ENCODE data around the gene WNT8A.
A peak's percentile ranks its signal among the peaks of the same experiment; 100 is the strongest.

The WNT8A gene

DNA sequence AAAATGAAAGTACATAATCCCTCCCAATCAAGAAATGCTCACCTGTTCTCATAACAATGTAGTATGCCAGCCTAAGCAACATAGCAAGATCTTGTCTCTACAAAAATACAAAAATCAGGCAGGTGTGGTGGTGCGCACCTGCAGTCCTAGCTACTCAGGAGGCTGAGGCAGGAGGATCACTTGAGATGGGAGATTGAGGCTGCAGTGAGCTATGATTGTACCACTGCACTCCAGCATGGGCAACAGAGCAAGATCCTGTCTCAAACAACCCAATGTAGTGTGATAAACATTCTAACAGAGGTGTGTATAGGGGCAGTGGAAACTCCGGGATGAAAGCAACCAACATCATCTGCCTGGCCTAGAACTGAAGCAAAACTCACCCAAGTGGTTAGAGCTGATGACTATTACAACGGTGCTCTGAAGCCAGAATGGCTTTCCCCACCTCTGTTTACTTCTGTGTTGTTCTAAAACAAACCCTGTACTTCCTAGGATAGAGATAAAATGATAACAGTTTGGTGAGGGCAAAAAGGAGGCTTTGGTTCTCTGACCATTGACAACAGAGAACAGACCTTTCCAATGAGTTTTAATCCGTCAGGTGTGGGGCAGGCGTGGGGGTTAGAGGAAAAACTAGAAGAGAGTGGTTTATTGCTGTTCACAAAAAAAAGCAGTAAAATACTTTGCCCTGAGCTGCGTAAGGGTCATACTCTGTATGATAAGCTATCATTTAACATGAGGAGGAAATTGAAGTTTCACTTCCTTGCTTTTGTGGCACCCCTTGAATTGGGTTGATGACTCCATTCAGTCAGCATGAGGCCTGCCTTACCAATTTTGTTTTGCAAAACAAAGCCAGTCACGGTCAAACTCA lies 18.9 kb downstream of the WNT8A start:
- H3K36me3 Mint-ChIP-seq (ENCODE audit: low read depth), result no peaks in the 10 kb centered on the region
- peak overlapping the region; percentile 11 for H3K27ac Mint-ChIP-seq
- DNase-seq (ENCODE audit: low spot score), result no peak
- no peaks in the 10 kb centered on the region for H3K9me3 Mint-ChIP-seq
- H3K4me3 Mint-ChIP-seq, result no peak overlapping the region
- peaks cover 9% of the 10 kb centered on the region for H3K4me1 Mint-ChIP-seq (ENCODE audit: low read depth)
- H3K27me3 Mint-ChIP-seq (ENCODE audit: low read depth), result no peaks in the 10 kb centered on the region

DNA sequence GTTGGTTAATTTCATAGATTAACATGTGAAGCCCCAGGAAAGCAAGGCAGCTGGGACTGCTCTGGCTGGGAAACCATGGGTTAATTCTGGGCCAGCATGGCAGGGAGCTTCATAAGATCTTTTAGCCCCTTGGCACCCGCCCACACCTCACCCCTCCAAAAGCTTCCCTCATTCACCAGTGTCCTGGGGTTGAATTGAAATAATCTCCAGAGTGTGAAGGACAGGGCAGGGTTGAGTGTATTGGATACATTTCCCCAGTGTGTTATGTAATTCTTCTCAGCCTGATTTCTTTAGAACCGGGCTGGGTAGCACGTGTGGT lies 19.4 kb downstream of the WNT8A start:
- Mint-ChIP-seq H3K36me3 (ENCODE audit: low read depth) (no peaks in the 10 kb centered on the region), H3K4me3 (no peak overlapping the region), H3K9me3 (no peaks in the 10 kb centered on the region), H3K4me1 (ENCODE audit: low read depth) (peaks cover 9% of the 10 kb centered on the region), H3K27ac (no peak overlapping the region), H3K27me3 (ENCODE audit: low read depth) (no peaks in the 10 kb centered on the region)
- DNase-seq (ENCODE audit: low spot score), result no peak

DNA sequence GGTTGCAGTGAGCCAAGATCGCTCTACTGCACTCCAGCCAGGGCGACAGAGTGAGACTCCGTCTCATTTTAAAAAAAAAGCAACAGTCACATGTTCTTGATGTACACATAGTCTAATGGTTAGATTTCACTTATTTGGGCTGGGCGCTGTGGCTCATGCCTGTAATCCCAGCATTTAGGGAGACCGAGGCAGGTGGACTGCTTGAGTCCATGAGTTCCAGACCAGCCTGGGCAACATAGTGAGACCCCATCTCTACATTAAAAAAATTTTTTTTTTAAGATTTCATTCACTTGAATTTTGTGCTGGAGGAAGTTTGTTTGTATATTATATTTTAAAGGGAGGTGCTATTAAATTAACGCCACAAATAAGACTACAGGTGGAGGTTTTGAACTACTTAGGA lies 21.9 kb downstream of the WNT8A start:
- Mint-ChIP-seq H3K4me1 (ENCODE audit: low read depth) (peaks cover 9% of the 10 kb centered on the region), H3K9me3 (no peaks in the 10 kb centered on the region), H3K4me3 (no peak overlapping the region), H3K27me3 (ENCODE audit: low read depth) (peaks cover 11% of the 10 kb centered on the region), H3K27ac (no peak overlapping the region), H3K36me3 (ENCODE audit: low read depth) (no peaks in the 10 kb centered on the region)
- DNase-seq (ENCODE audit: low spot score), result no peak

- Mint-ChIP-seq H3K4me3 (no peak overlapping the region), H3K27ac (no peak overlapping the region), H3K9me3 (no peaks in the 10 kb centered on the region), H3K4me1 (ENCODE audit: low read depth) (peaks cover 7% of the 10 kb centered on the region), H3K27me3 (ENCODE audit: low read depth) (peaks cover 22% of the 10 kb centered on the region), H3K36me3 (ENCODE audit: low read depth) (no peaks in the 10 kb centered on the region)
- DNase-seq (ENCODE audit: low spot score), result no peak
Observed at GRCh38 chr5:138107213-138107612, 23.4 kb downstream of the WNT8A start.

DNA sequence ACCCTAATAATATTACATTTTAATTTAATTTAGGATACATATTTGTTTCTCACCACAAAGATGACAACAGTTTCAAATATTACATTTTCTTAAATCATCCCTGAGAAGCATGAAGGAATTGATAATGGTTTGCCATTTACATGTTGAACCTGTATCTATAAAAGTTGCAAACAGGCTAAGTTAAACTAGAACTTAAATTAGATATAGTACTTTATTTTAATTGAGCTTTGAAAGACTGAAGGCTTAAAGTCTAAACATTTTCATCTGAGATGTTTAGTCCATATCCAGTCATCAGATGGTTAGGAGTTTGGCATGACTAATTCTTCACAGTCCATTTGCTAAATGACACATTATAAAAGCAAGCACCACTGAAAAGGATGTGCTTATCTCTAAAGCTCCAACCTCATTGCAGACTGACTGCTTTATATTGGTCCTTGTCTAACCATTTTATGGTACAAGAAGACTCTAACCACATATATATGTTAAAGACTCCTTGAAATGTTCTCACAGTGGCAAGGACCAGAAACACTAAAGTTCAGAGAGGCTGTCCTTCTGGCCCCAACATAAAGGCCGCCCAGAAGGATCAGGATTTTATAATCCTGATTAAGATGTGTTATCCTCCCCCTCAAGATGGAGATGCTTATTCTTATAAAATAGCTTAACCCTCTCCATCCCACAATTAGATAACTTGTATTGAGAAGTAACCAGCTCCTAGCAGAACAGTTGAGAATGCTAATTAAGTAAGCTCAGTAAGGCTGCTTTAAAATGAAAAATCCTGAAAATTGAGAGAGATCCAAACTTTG lies 25.8 kb downstream of the WNT8A start:
- Mint-ChIP-seq H3K4me1 (ENCODE audit: low read depth) (no peaks in the 10 kb centered on the region), H3K9me3 (no peaks in the 10 kb centered on the region), H3K36me3 (ENCODE audit: low read depth) (no peaks in the 10 kb centered on the region), H3K27me3 (ENCODE audit: low read depth) (peaks cover 22% of the 10 kb centered on the region), H3K27ac (no peak overlapping the region), H3K4me3 (no peak overlapping the region)
- no peak for DNase-seq (ENCODE audit: low spot score)

- no peak overlapping the region for H3K27ac Mint-ChIP-seq
- H3K27me3 Mint-ChIP-seq (ENCODE audit: low read depth), result peaks cover 22% of the 10 kb centered on the region
- H3K4me3 Mint-ChIP-seq, result no peak overlapping the region
- no peaks in the 10 kb centered on the region for H3K9me3 Mint-ChIP-seq
- DNase-seq (ENCODE audit: low spot score), result no peak
- no peaks in the 10 kb centered on the region for H3K4me1 Mint-ChIP-seq (ENCODE audit: low read depth)
- H3K36me3 Mint-ChIP-seq (ENCODE audit: low read depth), result no peaks in the 10 kb centered on the region
Observed at GRCh38 chr5:138110266-138110963, 26.6 kb downstream of the WNT8A start.

DNA sequence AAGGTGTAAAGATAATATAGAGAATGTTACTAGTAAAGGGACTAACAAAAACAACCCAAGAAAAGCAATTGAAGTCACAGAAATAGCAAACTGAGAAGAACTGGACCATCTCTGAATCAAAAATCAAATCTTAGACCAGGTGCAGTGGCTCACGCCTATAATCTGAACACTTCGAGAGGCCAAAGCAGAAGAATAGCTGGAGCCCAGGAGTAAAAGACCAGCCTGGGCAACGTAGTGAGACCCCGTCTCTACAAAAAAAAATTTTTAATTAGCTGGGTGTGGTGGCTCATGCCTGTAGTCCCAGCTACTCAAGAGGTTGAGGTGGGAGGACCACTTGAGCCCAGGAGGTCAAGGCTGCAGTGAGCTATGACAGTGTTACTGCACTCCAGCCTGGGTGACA lies 27.3 kb downstream of the WNT8A start:
- no peaks in the 10 kb centered on the region for H3K9me3 Mint-ChIP-seq
- H3K36me3 Mint-ChIP-seq (ENCODE audit: low read depth), result no peaks in the 10 kb centered on the region

DNA sequence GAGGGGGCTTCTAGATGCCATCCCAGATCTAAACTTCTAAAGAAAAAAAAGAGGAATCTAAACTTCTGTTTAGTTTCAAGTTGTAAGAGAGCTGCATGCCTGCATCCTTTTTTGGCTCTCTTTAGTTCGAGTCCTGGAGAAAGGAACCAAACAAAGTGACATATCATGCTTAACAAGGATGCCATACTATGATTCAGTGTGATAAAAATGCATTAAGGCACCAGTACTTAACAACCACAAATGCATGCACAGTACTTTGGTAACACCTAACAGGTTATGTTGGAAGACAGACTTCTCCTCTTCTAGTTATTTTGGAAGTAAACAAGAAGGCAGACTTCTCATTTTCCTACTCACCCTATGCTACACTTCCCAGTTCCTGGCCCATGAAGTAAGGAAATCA lies 28.1 kb downstream of the WNT8A start:
- Mint-ChIP-seq H3K4me1 (ENCODE audit: low read depth) (no peaks in the 10 kb centered on the region), H3K9me3 (no peaks in the 10 kb centered on the region), H3K36me3 (ENCODE audit: low read depth) (no peaks in the 10 kb centered on the region), H3K27me3 (ENCODE audit: low read depth) (peaks cover 22% of the 10 kb centered on the region), H3K4me3 (no peak overlapping the region), H3K27ac (no peak overlapping the region)
- no peak for DNase-seq (ENCODE audit: low spot score)

More for the DNA sequence above, 27.3 kb downstream of the WNT8A start:
- H3K27ac Mint-ChIP-seq, result no peak overlapping the region
- no peaks in the 10 kb centered on the region for H3K4me1 Mint-ChIP-seq (ENCODE audit: low read depth)
- H3K27me3 Mint-ChIP-seq (ENCODE audit: low read depth), result peaks cover 22% of the 10 kb centered on the region
- H3K4me3 Mint-ChIP-seq, result no peak overlapping the region
- no peak for DNase-seq (ENCODE audit: low spot score)

- no peak for DNase-seq (ENCODE audit: low spot score)
- peaks cover 15% of the 10 kb centered on the region for H3K27me3 Mint-ChIP-seq (ENCODE audit: low read depth)
- no peaks in the 10 kb centered on the region for H3K9me3 Mint-ChIP-seq
- no peaks in the 10 kb centered on the region for H3K4me1 Mint-ChIP-seq (ENCODE audit: low read depth)
- no peak overlapping the region for H3K27ac Mint-ChIP-seq
- no peaks in the 10 kb centered on the region for H3K36me3 Mint-ChIP-seq (ENCODE audit: low read depth)
- H3K4me3 Mint-ChIP-seq, result no peak overlapping the region
Observed at GRCh38 chr5:138115254-138115653, 31.4 kb downstream of the WNT8A start.

- H3K9me3 Mint-ChIP-seq, result no peaks in the 10 kb centered on the region
- no peak overlapping the region for H3K4me3 Mint-ChIP-seq
- H3K27ac Mint-ChIP-seq, result no peak overlapping the region
- no peaks in the 10 kb centered on the region for H3K36me3 Mint-ChIP-seq (ENCODE audit: low read depth)
- H3K4me1 Mint-ChIP-seq (ENCODE audit: low read depth), result no peaks in the 10 kb centered on the region
- H3K27me3 Mint-ChIP-seq (ENCODE audit: low read depth), result peaks cover 24% of the 10 kb centered on the region
- no peak for DNase-seq (ENCODE audit: low spot score)
Observed at GRCh38 chr5:138128334-138128733, 44.5 kb downstream of the WNT8A start.

DNA sequence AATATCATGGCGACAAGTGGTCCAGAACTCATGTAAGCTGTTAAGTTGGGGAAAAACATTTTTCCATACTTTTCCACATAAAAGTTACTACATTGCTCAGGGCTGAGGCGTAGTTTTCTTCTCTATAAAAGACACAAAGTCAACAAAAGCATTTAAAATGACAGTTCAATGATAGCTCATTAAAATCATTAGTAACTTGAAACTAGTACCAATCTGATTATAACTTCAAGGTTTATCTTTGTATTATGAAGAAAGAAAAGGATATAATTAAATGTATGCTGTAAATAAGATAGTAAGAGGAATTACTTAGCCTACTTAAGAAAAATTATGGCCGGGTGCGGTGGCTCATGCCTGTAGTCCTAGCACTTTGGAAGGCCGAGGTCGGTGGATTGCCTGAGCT lies 45.5 kb downstream of the WNT8A start:
- Mint-ChIP-seq H3K4me3 (no peak overlapping the region), H3K9me3 (no peaks in the 10 kb centered on the region), H3K4me1 (ENCODE audit: low read depth) (peaks cover 3% of the 10 kb centered on the region), H3K27ac (no peak overlapping the region), H3K27me3 (ENCODE audit: low read depth) (peaks cover 20% of the 10 kb centered on the region), H3K36me3 (ENCODE audit: low read depth) (no peaks in the 10 kb centered on the region)
- DNase-seq (ENCODE audit: low spot score), result no peak

- Mint-ChIP-seq H3K27ac (no peak overlapping the region), H3K9me3 (no peaks in the 10 kb centered on the region), H3K4me1 (ENCODE audit: low read depth) (peaks cover 3% of the 10 kb centered on the region), H3K36me3 (ENCODE audit: low read depth) (no peaks in the 10 kb centered on the region), H3K4me3 (peak overlapping the region; percentile 79), H3K27me3 (ENCODE audit: low read depth) (peaks cover 13% of the 10 kb centered on the region)
- DNase-seq (ENCODE audit: low spot score), result no peak
Observed at GRCh38 chr5:138132543-138132942, 48.7 kb downstream of the WNT8A start.

DNA sequence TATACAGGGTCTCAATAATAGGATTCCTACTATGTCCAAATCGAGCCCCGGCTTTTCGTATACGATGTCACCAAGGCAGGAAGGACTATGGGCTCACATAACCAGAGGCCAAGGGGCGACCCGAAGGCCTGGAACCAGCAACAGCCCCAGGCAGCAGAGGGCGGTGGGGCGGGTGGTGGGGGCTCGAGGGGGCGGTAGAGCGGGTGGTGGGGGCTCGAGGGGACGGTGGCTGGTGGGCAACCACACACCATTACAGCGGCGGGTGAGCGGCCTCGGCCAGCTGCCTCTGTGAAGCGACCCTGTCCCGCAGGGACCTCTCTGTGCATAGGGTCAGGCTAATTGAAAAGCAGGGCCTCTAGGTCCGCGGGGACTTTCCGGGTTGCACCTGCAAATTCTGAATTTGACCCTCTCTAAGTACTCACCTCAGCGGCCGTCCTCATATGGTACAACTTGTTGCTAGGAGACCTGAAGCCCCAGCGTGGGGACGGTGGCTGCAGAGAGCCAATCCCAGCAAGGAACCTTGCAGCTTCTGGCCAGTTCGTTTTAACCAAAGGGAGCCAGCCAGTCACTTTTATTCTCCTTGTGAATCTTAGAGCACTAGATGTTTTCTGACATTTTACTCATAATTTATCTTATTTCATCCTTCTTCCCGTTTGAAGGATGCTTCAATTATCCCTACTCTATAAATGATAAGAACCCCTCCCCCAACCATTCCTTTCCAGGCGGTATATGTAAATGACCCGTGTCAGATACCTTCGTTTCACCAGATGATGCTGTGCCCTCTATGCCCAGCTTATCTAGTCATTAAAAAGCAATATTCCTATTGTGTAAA lies 55.3 kb downstream of the WNT8A start, which contains the start of gene NME5:
TSS of gene NME5 (minus strand) at position 480 of the 832 bp plus-strand sequence. CDS start 648 bp downstream, outside the sequence.
- H3K4me3 Mint-ChIP-seq, result no peak within 1 kb of the TSS
- no peaks in the 10 kb centered on the region for H3K4me1 Mint-ChIP-seq (ENCODE audit: low read depth)
- DNase-seq (ENCODE audit: low spot score), result no peak
- H3K27ac Mint-ChIP-seq, result no peak within 1 kb of the TSS
- no peaks in the 10 kb centered on the region for H3K36me3 Mint-ChIP-seq (ENCODE audit: low read depth)
- peaks cover 16% of the 10 kb centered on the region for H3K27me3 Mint-ChIP-seq (ENCODE audit: low read depth)
- H3K9me3 Mint-ChIP-seq, result no peaks in the 10 kb centered on the region
